Measurements from ENCODE around the gene NPTX2.

DNA sequence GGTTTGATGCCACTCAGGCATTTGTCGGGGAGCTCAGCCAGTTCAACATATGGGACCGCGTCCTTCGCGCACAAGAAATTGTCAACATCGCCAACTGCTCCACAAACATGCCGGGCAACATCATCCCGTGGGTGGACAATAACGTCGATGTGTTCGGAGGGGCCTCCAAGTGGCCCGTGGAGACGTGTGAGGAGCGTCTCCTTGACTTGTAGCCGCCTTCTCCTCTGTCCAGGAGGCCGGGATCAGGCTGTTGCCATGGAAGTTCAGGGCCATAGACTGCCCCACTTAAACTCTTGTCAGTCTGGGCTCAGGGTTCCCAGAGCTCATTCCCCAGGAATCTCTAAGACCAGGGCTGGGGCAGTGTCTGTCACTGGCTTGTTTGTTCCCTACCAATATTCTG lies 11.3 kb downstream of the NPTX2 start:
- TF ChIP-seq, protein P1, sequence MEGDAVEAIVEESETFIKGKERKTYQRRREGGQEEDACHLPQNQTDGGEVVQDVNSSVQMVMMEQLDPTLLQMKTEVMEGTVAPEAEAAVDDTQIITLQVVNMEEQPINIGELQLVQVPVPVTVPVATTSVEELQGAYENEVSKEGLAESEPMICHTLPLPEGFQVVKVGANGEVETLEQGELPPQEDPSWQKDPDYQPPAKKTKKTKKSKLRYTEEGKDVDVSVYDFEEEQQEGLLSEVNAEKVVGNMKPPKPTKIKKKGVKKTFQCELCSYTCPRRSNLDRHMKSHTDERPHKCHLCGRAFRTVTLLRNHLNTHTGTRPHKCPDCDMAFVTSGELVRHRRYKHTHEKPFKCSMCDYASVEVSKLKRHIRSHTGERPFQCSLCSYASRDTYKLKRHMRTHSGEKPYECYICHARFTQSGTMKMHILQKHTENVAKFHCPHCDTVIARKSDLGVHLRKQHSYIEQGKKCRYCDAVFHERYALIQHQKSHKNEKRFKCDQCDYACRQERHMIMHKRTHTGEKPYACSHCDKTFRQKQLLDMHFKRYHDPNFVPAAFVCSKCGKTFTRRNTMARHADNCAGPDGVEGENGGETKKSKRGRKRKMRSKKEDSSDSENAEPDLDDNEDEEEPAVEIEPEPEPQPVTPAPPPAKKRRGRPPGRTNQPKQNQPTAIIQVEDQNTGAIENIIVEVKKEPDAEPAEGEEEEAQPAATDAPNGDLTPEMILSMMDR (conservative IDR thresholded peaks at IDR 0.05; ENCODE audit: low read length), result no peak
- TF ChIP-seq EZH2phosphoT487 (IDR thresholded peaks at IDR 0.05; ENCODE audit: borderline replicate concordance, low read depth, low read length), result no peak

Measured in OCI-LY7 (cell line).